Measurements from ENCODE around the gene WNT9B. TPM values are rescaled to one million over a fixed set of nuclear protein-coding genes. Genes with fewer than 3 reads are reported as not detected.

The WNT9B gene
- total RNA-seq, 6 experiments from 2014 or later, result not detected

DNA sequence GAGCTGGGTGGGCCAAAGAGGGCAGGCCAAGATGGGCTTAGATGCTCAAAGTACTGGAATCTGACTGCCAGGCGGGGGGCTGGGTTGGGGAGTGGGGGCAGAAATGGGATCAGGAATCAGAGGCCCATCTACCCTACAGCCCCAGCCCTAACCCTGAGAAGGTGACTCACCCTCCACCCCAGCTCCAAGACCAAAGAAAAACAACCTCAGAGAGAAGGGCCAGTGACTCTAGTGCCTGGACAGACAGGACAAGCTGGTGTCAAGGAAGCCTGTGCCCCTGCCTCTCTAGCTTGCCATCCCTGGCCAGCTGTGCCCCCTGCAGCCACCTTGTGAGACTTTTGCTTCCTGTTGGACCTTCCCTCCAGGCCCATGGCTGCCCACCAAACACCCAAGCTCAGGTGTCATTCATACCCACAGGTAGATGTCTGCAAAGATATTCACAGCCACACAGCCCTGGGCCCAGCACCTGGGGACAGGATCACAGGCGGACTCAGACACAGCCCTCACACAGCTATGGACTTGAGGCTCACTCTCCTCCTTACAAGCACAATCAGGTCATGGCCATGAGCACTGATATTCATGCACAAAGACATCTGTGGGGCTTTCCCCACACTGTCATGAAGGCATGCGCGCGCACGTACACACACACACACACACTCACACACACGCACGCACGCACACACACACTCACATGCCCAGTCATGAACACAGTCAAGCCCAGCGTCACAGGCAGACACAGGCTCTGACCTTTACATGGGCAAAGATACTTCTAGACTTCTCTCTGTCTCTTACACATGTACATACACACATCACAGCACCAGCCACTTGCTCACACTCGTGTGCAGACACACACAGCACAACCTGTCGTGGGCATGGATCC, 35.7 kb upstream of the WNT9B start:
- no peaks in the 10 kb centered on the region for H3K9me3 Mint-ChIP-seq
- no peak overlapping the region for H3K4me3 Mint-ChIP-seq
- H3K36me3 Mint-ChIP-seq (ENCODE audit: low read depth), result no peaks in the 10 kb centered on the region
- peaks cover 36% of the 10 kb centered on the region for H3K27me3 Mint-ChIP-seq (ENCODE audit: insufficient read depth)
- H3K27ac Mint-ChIP-seq, result no peak overlapping the region
- peaks cover 29% of the 10 kb centered on the region for H3K4me1 Mint-ChIP-seq (ENCODE audit: low read depth)
- DNase-seq, result no peak
- TF ChIP-seq, protein P1, sequence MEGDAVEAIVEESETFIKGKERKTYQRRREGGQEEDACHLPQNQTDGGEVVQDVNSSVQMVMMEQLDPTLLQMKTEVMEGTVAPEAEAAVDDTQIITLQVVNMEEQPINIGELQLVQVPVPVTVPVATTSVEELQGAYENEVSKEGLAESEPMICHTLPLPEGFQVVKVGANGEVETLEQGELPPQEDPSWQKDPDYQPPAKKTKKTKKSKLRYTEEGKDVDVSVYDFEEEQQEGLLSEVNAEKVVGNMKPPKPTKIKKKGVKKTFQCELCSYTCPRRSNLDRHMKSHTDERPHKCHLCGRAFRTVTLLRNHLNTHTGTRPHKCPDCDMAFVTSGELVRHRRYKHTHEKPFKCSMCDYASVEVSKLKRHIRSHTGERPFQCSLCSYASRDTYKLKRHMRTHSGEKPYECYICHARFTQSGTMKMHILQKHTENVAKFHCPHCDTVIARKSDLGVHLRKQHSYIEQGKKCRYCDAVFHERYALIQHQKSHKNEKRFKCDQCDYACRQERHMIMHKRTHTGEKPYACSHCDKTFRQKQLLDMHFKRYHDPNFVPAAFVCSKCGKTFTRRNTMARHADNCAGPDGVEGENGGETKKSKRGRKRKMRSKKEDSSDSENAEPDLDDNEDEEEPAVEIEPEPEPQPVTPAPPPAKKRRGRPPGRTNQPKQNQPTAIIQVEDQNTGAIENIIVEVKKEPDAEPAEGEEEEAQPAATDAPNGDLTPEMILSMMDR (IDR thresholded peaks at IDR 0.05), result no peak

DNA sequence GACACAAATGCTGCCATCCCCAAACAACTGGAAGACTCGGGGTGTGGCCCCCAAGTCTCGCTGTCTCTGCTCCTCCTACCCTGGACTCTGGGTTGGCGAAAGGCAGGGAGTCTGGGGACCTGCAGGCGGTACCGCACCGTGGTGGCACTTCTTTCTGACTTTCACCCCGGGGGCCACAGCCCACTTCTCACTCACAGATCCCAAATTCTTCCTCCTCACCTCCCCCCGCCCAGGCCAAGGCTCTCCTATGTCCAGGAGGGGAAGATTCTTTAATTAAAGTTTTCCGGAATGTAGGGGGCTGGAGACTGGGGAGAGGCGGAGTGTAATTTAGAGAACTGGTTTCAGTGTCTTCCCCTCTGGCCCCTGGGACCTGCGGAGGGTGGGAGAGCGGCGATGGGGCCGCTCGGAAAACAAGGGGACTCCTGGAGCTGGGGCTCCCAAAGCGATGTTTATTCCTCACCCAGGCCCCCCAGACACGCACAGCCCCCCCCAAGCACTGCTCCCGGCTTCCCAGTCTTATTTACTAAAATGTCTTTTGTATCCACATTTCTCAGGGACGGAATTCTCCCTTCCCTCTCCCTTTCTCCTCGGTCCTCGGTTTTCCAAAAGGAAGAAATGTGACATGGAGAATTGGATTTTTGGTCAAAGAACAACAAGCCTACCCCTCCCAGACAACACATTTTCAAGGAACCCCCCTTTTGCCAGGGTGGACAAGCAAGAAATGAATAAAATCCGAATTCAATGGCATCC, 34.1 kb upstream of the WNT9B start:
- no peaks in the 10 kb centered on the region for H3K9me3 Mint-ChIP-seq
- H3K27me3 Mint-ChIP-seq (ENCODE audit: insufficient read depth), result peaks cover 52% of the 10 kb centered on the region
- H3K36me3 Mint-ChIP-seq (ENCODE audit: low read depth), result no peaks in the 10 kb centered on the region
- H3K4me1 Mint-ChIP-seq (ENCODE audit: low read depth), result peaks cover 16% of the 10 kb centered on the region
- TF ChIP-seq, protein P1 (IDR thresholded peaks at IDR 0.05), result no peak
- no peak overlapping the region for H3K27ac Mint-ChIP-seq
- no peak overlapping the region for H3K4me3 Mint-ChIP-seq
- no peak for DNase-seq

DNA sequence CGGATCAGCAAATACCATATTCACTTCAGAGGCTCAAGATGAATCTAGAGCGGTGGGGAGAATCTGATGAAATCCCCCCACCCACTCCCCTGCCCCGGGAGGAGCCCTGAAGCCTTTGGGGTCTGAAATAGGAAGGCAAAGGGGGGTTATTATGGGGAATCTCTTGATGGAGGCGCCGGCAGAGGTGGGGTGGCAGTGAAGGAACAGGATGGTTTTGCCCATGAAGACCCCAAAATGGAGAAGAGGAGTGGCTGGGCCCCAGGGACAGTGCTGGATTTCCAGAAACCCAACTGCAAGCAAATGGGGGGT, 33.5 kb upstream of the WNT9B start:
- H3K4me3 Mint-ChIP-seq, result no peak overlapping the region; the same call in 1 of the 2 replicates
- TF ChIP-seq, protein P1 (IDR thresholded peaks at IDR 0.05), result no peak
- no peak overlapping the region for H3K27ac Mint-ChIP-seq
- no peak for DNase-seq
- no peaks in the 10 kb centered on the region for H3K9me3 Mint-ChIP-seq
- H3K27me3 Mint-ChIP-seq (ENCODE audit: insufficient read depth), result peaks cover 52% of the 10 kb centered on the region
- peaks cover 10% of the 10 kb centered on the region for H3K4me1 Mint-ChIP-seq (ENCODE audit: low read depth)
- no peaks in the 10 kb centered on the region for H3K36me3 Mint-ChIP-seq (ENCODE audit: low read depth)

DNA sequence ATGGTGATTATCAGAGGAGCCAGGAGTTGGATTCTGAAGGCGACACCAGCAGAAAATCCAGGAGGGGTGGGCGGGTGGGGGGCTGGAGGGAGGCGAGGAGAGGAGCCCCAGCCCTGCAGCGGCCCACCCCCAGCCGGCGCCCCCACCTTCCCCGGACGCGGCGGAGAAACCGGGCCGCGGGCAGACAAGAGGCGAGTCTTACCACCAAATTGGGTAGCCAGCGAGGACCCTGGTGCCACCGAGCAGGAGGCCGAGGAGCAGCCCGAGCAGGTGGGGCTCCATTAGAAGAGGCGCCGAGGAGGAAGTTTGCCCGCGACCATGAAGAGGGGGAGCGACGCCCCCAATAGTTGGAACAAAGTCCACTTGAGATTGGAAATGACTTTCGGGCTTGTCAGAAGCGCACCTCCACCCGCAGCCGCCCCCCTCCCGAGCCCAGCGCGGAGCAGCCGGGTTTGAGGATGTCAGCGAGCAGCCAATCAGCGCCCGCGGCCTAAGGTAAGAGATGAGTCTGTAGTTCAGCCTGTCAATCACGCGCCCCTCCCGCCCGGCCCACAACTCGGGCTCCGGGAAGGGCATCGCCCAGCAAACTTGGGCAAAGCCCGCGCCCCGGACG, 33.0 kb upstream of the WNT9B start, which contains the start of gene WNT3:
WNT3 (minus strand) TSS at position 377 of the 613 bp plus-strand sequence; CDS start at position 282, 95 bp downstream.
- H3K9me3 Mint-ChIP-seq, result no peaks in the 10 kb centered on the region
- peaks cover 50% of the 10 kb centered on the region for H3K27me3 Mint-ChIP-seq (ENCODE audit: insufficient read depth)
- no peak for DNase-seq
- peak within 1 kb of the TSS; percentile 68 for H3K4me3 Mint-ChIP-seq
- H3K27ac Mint-ChIP-seq, result no peak within 1 kb of the TSS
- H3K36me3 Mint-ChIP-seq (ENCODE audit: low read depth), result no peaks in the 10 kb centered on the region
- TF ChIP-seq, protein P1 (IDR thresholded peaks at IDR 0.05), result no peak
- peaks cover 5% of the 10 kb centered on the region; the same call in 1 of the 2 replicates for H3K4me1 Mint-ChIP-seq (ENCODE audit: low read depth)

DNA sequence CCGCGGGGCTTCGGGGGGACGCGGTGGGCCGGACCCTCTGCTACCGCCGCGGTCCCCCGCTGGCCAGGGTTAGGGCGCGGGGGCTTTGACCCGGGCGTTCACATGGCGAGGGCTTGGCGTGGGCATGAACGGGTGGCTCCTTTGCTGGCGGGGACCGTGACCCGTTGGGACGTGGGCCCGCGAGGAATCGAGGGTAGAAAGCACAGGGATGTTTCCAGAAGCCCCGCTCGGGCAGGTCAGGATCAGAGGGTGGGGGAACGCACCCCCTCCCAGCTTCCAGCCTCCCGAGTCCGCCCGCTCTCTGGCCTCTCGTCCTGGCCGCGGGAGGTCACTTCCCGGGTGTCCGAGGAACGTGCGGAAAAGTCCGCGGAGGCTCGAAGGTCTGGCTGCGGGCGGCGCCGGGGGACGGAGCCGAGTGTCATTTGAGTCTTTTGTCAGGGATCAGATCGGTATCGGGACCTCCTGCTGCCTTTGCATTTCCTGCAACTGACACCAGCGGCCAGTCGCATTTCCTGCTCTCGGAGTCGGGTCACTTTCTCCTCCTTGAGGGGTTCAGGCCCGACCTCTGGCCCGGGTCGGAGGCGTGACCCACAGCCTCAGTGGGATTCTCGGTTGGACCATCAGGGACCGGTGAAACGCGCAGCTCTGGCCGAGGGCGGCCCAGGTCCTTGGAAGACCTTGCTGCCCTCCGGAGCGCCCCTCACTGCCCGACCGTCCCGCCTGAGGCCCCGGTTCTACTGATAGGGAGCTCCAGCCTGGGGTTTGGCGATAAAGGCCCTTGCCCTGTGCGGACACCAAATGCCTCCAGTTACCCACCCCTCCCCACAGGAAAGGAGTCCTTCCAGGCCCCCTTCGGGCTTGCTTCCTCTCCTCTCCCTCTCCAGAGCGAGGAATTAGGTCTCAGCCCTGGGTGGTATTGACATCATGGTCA, 32.2 kb upstream of the WNT9B start:
- Mint-ChIP-seq H3K9me3 (no peaks in the 10 kb centered on the region), H3K27ac (no peak overlapping the region), H3K4me3 (peak overlapping the region; percentile 66), H3K4me1 (ENCODE audit: low read depth) (no peaks in the 10 kb centered on the region), H3K27me3 (ENCODE audit: insufficient read depth) (peaks cover 56% of the 10 kb centered on the region), H3K36me3 (ENCODE audit: low read depth) (no peaks in the 10 kb centered on the region)
- DNase-seq, result no peak
- TF ChIP-seq, protein P1 (IDR thresholded peaks at IDR 0.05), result no peak

Data from HFFc6 (cell line).